ENCODE measurements around the gene XRCC1.

DNA sequence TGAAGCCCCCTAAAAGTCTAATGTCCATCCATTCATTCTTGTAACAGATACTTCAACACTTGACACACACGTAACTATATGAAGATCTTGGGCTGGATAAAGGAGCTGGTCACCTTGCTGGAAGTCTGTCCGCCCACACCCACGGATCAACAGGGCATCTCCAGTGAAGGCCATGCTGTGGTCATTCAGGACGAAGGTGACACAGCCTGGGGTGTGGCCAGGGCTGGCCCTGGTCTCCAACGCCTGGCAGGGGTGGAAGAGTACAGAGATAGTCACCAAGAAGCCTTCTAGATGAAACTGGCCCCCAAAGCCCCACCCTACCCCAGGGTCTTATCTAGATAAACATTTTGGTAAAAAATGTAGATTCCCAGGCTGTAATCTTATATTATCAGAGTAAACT is 64.0 kb downstream of the XRCC1 start:
- TF ChIP-seq, protein P1, sequence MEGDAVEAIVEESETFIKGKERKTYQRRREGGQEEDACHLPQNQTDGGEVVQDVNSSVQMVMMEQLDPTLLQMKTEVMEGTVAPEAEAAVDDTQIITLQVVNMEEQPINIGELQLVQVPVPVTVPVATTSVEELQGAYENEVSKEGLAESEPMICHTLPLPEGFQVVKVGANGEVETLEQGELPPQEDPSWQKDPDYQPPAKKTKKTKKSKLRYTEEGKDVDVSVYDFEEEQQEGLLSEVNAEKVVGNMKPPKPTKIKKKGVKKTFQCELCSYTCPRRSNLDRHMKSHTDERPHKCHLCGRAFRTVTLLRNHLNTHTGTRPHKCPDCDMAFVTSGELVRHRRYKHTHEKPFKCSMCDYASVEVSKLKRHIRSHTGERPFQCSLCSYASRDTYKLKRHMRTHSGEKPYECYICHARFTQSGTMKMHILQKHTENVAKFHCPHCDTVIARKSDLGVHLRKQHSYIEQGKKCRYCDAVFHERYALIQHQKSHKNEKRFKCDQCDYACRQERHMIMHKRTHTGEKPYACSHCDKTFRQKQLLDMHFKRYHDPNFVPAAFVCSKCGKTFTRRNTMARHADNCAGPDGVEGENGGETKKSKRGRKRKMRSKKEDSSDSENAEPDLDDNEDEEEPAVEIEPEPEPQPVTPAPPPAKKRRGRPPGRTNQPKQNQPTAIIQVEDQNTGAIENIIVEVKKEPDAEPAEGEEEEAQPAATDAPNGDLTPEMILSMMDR (IDR thresholded peaks at IDR 0.05), result no peak
- TF ChIP-seq POLR2A (IDR thresholded peaks at IDR 0.05) (no peak), EP300 (IDR thresholded peaks at IDR 0.05; ENCODE audit: low read depth) (no peak)
